Astrocyte of the hippocampus (primary cell): ENCODE results near the gene NFS1.
A peak's percentile ranks its signal among the peaks of the same experiment; 100 is the strongest.

ENCODE experiments used
- DNase-seq: peaks from one replicate; pipeline ENCODE4 v3.0.0; 2011; ENCODE audit warnings: low read depth, low spot score

NFS1 gene

GRCh38 chr20:35680452-35681183 is 18.5 kb downstream of the NFS1 start:
- no peak for DNase-seq

- no peak for DNase-seq
Measured at GRCh38 chr20:35674921-35675320, 24.2 kb downstream of the NFS1 start.

- no peak for DNase-seq
Measured at GRCh38 chr20:35673884-35674283, 25.3 kb downstream of the NFS1 start.

GRCh38 chr20:35669681-35670080 is 29.5 kb downstream of the NFS1 start:
- DNase-seq: no peak

- no peak for DNase-seq
Measured at GRCh38 chr20:35669221-35669620, 29.9 kb downstream of the NFS1 start.

GRCh38 chr20:35665949-35666288 is 33.2 kb downstream of the NFS1 start:
- no peak for DNase-seq

GRCh38 chr20:35664466-35665206 is 34.5 kb downstream of the NFS1 start, which contains the start of the genes CPNE1 and RBM12:
TSS of gene CPNE1 (minus strand) at chr20:35664900. CDS start at chr20:35632923, 31,977 bp downstream.
TSS of gene RBM12 (minus strand) at chr20:35664900. CDS start at chr20:35655322, 9,578 bp downstream.
- DNase-seq: peak; percentile 97

- DNase-seq: peak; percentile 55
Measured at GRCh38 chr20:35663516-35664465, 35.4 kb downstream of the NFS1 start.

- no peak for DNase-seq
Measured at GRCh38 chr20:35662551-35662950, 36.6 kb downstream of the NFS1 start.

- DNase-seq: no peak
Measured at GRCh38 chr20:35661908-35662307, 37.2 kb downstream of the NFS1 start.

- DNase-seq: peak; percentile 41
Measured at GRCh38 chr20:35661053-35661452, 38.1 kb downstream of the NFS1 start.

GRCh38 chr20:35660122-35660937 is 38.8 kb downstream of the NFS1 start:
- DNase-seq: no peak

GRCh38 chr20:35657271-35657670 is 41.9 kb downstream of the NFS1 start:
- DNase-seq: no peak

- DNase-seq: no peak
Measured at GRCh38 chr20:35654415-35654814, 44.7 kb downstream of the NFS1 start.

GRCh38 chr20:35653893-35654292 is 45.3 kb downstream of the NFS1 start:
- no peak for DNase-seq

GRCh38 chr20:35653430-35653734 is 45.8 kb downstream of the NFS1 start:
- DNase-seq: no peak

- DNase-seq: no peak
Measured at GRCh38 chr20:35652641-35653429, 46.3 kb downstream of the NFS1 start.

GRCh38 chr20:35651958-35652357 is 47.2 kb downstream of the NFS1 start:
- DNase-seq: no peak

GRCh38 chr20:35650632-35651031 is 48.5 kb downstream of the NFS1 start:
- DNase-seq: no peak

GRCh38 chr20:35648836-35649235 is 50.3 kb downstream of the NFS1 start:
- peak; percentile 56 for DNase-seq
